ENCODE measurements around the gene MACROD1.

The MACROD1 gene

GRCh38 chr11:64008914-64009633, 156.8 kb downstream of the MACROD1 start:
- DNase-seq: no peak

- no peak for DNase-seq
These were observed 157.5 kb downstream of the MACROD1 start for GRCh38 chr11:64008283-64008913.

DNA sequence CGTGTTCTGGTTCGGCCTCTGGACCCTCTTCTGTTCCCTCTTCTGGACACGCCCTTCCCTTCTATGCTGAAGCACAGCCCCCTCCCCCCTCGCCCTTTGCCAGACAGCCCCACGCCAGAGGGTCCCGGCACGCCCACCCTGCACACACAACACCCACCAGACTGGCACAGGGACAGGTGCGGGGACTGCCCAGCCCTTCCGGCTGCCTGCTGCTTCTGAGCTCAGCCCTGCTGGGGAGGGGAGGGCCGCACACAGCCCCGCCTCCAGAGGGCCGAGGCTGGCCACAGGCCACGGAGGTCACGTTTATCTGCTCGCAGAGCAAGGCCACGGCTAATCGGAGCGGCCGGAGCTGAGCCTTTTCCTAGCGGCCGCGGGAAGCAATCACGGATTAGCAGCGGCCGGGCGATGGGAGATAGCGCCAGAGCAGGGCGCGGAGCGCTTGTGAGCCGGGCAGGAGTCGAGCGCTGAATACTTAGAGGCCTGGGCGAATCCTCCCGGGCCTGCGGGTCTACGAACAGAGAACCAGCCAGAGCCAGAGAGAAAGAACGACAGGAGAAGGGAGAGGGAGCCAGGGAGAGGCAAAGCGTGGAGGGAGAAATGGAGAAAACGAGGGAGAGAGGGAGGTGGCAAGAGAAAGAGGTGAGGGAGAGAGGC, 158.2 kb downstream of the MACROD1 start:
- DNase-seq: peak; percentile 23

GRCh38 chr11:64007160-64007628, 158.7 kb downstream of the MACROD1 start:
- peak; percentile 21 for DNase-seq

GRCh38 chr11:64006398-64006797, 159.5 kb downstream of the MACROD1 start:
- DNase-seq: no peak

DNA sequence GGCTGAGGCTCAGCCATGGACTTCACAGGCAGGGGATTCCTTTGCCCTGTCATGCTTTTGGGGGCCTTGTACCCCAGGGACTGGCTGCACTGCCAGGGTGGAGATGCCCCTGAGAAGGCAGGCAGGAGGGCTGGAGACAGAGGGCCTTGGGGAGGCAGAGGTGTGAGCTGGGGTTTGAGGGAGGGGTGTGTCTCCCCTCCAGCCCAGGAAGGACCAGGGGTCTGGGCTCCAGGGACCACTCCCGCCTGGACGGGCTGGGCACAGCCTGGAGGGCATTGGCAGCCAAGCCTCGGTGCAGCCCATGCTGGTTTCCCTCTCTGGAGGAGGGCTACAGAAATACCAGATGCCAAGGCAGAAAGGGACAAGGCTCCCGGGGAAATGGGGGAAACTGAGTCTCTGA, 160.2 kb downstream of the MACROD1 start:
- no peak for DNase-seq

DNA sequence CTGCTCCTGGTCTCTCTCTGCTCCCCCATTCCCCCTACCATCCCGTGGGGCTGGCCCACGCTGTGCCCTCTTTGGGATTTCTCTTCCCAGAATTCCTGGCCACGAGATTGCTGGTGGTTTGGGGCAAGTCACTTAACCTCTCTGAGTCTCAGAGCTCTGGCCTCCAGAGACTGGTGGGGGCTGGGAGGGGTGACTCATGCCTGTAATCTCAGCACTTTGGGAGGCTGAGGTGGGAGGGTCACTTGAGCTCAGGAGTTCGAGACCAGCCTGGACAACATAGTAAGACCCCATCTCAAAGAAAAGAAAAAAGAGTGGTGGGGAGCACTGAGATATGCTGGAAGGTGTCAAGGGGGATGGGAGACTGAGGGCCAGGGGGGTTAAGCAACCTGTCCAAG, 161.3 kb downstream of the MACROD1 start:
- no peak for DNase-seq

DNA sequence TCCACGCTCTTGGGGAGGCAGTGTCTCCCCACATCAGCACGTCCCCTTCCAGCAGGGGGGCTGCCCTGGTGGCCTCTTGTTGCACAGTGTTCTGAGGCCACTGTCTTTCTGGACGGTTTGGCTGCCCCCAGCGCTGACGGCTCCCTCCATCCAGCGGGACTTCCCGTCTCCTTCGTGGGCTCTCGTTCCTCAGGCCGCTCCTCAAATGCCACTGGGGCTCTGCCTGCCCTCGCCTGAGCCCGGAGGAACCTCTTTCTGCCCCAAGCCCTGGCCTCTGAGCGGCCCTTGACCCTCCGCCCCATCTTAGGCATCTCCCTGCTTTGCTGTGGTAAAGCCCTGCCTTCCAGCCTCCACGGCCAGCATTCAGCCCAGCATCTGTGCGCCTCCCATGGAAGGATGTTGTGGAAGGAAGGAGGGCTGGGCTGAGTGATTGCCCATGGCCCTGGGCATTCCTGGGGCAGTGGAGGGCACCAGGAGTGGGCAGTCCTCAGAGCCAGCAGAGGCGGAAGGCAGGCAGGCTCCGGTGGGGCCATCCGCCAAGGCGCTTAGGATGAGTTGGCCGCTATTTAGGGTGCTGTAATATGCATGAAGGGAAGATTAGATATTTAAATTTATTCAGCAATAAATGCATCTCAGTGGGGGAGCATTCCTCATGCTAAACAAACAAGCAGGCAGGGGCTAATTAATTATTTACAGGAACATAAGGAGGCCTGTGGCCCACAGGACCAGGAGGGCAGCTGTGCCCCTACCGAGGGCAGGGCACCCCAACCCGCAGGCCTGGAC, 161.9 kb downstream of the MACROD1 start:
- no peak for DNase-seq

GRCh38 chr11:64001484-64002420, 164.2 kb downstream of the MACROD1 start:
- no peak for DNase-seq

GRCh38 chr11:64000740-64001483, 165.0 kb downstream of the MACROD1 start:
- no peak for DNase-seq

DNA sequence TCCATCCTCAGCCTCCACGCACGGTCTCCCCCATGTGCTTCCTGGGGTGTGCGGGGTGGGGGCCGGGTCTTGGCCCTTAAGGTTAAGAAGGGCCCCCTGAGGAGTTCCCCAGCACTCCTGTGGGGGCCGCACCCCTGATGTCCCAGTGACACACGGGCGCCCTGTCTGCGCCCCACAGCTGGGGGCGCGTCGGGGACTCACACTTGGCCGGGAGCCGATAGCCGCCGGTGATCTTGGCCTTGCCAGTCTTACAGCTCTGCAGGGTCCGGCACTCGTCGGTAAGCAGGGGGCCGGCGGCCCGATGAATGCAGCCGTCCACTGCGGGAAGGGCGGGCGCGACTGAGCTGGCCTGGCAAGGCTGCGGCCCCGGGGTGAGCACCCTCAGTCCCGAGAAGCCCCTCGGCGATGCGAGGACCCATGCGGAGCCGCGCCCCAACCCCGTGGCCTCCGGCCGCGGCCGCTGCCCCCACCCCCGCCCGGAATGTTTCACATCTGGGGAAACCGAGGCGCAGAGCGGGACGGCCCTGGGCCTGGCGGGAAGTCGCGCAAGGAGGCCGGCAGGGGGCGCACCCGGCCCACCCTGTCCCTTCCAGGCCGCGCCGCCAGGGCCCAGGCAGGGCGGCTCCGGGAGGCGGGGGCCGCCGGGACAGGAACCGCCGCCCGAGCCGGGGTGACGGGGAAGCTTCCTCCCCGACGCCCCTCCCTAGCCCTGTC, 165.7 kb downstream of the MACROD1 start:
- DNase-seq: no peak

- DNase-seq: no peak
These were observed 166.4 kb downstream of the MACROD1 start for GRCh38 chr11:63999349-64000025.

GRCh38 chr11:63998558-63999348, 167.2 kb downstream of the MACROD1 start:
- no peak for DNase-seq

DNA sequence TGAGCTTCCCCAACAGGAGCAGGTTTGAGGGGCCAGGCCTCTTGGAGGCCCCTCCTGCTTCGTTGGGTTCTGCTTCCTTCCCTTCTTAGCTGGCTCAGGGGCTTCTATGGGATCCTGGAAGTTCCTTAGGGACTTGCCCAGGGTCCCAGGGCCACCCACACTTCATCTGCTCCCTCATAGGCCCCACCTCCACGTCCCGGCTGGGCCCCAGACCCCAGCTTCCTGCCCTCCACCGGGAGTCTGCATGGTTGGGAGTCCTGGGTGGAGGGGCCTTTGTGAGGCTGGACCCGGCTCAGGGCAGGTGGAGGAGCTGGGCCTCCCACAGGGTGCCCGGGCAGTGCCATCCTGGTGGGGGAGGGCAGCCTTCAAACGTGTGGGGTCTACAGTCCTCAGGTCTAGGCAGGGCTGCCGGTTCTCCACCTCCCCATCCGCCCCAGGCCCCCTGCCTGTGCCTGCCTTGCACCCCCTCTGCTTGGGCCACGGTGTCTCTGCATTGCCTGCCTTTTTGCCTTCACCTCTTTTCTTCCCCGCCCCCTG, 168.0 kb downstream of the MACROD1 start:
- no peak for DNase-seq

GRCh38 chr11:63997104-63997700, 168.7 kb downstream of the MACROD1 start:
- DNase-seq: no peak

DNA sequence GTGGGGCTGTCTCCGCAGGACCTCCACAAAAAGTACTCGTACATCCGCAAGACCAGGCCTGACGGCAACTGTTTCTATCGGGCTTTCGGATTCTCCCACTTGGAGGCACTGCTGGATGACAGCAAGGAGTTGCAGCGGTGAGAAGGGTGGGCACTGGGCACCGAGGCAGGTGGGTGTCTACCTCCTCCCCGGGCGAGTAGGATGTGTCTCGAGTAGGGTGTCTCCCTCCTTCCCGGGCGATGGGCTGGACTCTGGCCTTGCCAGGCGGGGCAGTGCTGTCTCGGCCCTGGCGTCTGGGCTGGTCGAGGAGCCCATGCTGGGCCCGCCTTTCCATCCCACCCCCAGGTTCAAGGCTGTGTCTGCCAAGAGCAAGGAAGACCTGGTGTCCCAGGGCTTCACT, 169.4 kb downstream of the MACROD1 start:
- no peak for DNase-seq

DNA sequence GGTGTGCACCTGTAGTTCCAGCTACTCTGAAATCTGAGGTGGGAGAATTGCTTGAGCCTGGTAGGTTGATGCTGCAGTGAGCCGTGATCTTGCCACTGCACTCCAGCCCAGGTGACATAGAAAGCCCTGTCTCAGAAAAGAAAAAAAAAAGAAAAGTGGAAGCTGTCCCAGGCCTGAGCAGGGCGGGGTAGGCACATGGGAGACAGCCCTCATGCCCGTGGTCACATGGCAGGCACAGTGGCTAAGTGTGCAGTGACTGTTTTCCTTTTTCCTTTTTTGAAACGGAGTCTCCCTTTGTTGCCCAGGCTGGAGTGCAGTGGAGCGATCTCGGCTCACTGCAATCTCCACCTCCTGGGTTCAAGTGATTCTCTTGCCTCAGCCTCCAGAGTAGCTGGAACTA, 171.9 kb downstream of the MACROD1 start:
- DNase-seq: no peak

DNA sequence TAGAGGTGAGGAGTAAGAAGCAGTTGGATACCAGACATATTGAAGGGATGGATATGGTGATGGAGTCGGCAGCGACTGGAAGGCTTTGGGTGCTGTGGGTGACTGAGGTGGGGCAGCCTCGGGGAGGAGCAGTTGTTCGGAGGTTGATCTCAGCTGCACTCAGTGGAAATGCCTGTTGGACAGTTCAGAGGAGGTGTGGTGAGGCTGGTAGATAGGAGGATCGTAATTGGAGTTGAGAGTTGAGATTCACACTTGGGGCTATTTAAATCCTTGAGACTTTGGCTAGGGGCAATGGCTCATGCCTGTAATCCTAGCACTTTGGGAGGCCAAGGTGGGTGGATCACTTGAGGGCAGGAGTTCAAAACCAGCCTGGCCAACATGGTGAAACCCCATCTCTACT, 172.8 kb downstream of the MACROD1 start:
- DNase-seq: no peak

- no peak for DNase-seq
These were observed 174.4 kb downstream of the MACROD1 start for GRCh38 chr11:63991558-63991957.

Measured in NCI-H510A (cell line).